ENCODE data around the gene RRN3. TPM values are rescaled to one million over a fixed set of nuclear protein-coding genes. Genes with fewer than 3 reads are reported as not detected.
"Not testable (repeated sequence)": the region's sequence is repeated elsewhere in the genome, so short reads cannot be mapped to it uniquely, and the experiment has no call there.

RRN3 gene
- total and polyA plus RNA-seq, 8 donors: 7.0 to 60.2 (median 14.2) TPM

DNA sequence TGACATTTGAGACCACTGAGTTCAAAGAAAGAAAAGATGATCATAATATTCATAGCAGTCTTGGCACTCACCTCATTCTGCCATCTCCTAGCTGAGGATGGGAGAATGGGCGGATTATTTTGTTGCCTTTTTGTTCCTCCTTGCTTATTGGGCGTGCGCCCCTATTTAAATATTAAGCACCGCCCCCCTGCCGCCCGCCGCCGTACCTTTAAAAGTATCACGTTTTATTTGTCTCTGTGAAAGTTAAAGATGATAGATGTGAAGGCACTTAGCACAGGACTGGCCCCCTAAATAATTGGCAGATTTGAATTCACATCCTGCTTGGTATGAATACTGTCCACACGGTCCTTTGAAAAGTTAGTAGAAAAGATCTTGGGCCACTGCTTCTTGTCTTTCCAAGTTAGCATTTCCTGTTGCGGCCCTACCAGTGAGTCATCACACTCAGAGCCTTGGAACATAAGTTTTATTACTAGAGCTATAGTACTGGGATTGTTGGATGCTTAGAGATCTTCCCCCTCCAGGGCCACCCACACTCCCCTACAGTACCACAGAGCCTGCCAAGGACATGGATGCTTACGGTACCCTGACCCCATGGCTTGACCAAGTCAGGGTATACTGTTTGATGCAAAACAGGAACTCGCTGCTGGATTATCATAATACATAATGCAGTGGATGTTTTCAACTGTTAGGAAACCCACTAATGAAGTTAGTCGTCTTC is 68.7 kb downstream of the RRN3 start:
- H3K4me3 ChIP-seq; H3K27me3 ChIP-seq; H3K9me3 ChIP-seq; intact Hi-C loops (cut with DNase I; ENCODE audit: low total_unique reads); DNase-seq: not testable (repeated sequence)
- peaks cover 0 to 27% (median 7%) of the 10 kb centered on the region in 4 donors for H3K4me1 ChIP-seq
- H3K36me3 ChIP-seq: peaks cover 63 to 99% (median 86%) of the 10 kb centered on the region in 4 donors
- WGBS, 5 donors: 73 to 83% (median 82%) methylated on average over 14 of the region's 14 CpGs
- peak in 1 of 3 donors; percentile 42 for TF ChIP-seq POLR2AphosphoS5 (IDR thresholded peaks at IDR 0.05)
- H3K27ac ChIP-seq: peak overlapping the region in 4 of 5 donors; percentile 59 to 76 (median 62)

DNA sequence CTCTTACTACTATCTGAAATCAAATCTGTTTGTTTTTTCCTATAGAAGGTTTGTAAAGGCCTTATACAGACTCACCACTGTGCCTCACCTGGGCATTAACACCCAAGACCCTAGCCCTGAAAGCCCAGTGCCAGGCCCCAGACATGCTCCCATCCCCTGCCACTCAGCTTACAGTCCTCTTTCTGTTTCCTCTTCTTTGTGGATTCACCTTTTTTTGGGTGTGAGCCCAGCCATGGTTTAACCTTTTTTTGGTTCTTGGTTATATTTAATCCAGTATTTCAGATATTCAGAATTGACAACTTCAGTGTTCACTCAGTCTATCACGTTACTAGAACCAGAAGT is 69.2 kb downstream of the RRN3 start:
- peaks cover 0 to 27% (median 7%) of the 10 kb centered on the region in 4 donors for H3K4me1 ChIP-seq

DNA sequence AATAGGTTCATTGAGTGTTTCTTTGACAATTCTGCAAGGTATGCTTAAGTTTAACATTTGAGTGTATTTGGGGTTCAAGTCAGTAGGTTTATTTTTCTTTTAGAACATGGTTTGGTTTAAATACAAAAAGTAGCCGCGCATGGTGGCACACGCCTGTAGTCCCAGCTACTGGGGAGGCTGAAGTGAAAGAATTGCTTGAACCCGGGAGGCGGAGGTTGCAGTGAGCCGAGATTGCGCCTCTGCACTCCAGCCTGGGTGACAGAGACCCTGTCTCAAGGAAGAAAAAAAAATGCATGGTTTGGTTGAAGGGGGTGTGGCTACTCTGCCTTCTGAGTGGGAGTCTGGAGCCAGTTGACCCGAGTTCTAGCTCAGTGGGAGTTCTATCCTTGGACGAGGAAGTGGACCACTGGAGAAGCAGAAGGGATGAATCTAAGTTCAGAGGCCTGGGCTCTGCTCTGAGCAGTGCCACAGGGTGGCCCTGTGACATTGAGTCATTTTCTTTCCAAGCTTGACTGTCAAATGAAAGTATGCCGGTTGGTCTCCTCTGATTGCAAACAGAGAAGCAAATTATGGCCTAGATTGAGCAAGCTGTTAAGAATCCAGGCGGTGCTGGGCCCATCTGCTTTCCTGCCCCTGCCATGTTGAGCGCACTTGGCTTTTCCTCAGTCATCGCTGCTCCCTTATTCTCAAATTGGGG is 70.5 kb downstream of the RRN3 start:
- H3K9me3 ChIP-seq; H3K27me3 ChIP-seq; intact Hi-C loops (cut with DNase I; ENCODE audit: low total_unique reads); H3K27ac ChIP-seq; DNase-seq; H3K4me3 ChIP-seq: not testable (repeated sequence)
- peaks cover 0 to 23% (median 4%) of the 10 kb centered on the region in 4 donors for H3K4me1 ChIP-seq
- 87 to 91% (median 89%) methylated on average over 13 of the region's 13 CpGs for WGBS, 5 donors
- H3K36me3 ChIP-seq: peaks cover 58 to 98% (median 86%) of the 10 kb centered on the region in 4 donors

More for the DNA sequence above, 69.2 kb downstream of the RRN3 start:
- H3K9me3 ChIP-seq; H3K4me3 ChIP-seq; DNase-seq; H3K27me3 ChIP-seq; intact Hi-C loops (cut with DNase I; ENCODE audit: low total_unique reads): not testable (repeated sequence)
- H3K27ac ChIP-seq: peak overlapping the region in 4 of 5 donors; percentile 59 to 76 (median 62)
- H3K36me3 ChIP-seq: peaks cover 60 to 99% (median 87%) of the 10 kb centered on the region in 4 donors
- WGBS, 5 donors: 75 to 88% (median 83%) methylated on average over 1 of the region's 1 CpG

DNA sequence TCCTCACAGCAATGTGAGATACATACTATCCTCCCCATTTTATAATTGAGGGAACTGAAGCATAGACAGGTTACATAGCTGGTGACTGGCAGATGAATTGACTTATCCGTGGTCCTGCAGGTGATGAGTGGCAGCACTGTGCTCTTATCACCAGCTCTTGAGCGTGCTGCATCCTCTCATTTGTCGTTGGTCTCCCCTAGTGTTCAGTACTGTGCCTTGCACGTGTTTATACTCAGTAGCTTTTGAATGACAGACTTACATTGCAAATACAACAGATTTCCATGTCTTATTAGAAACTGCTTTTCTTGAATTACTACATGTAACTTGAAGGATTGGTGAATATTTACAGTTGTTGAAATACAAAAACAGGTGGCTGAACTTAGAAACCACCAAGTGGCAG is 71.9 kb downstream of the RRN3 start:
- peak in 1 of 2 donors; percentile 52 for DNase-seq

DNA sequence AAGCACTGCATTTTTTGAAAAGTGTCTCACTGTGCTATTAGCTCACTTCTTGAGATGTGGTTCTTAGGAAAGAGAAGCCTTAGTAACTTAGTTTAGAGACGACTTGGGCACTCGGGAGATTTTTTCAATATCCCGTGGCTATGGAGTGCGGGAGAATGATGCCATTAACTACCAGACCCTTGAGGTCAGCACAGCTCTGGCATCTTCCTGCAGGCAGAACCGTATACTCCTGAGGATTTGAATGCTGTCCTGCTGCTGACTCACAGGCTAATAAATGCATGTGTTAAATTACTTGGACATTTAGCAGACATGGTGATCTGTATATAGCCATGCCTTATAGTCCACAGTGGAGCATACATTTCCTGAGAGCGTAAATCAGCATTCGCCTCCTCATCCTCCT is 72.6 kb downstream of the RRN3 start:
- peaks cover 57 to 96% (median 89%) of the 10 kb centered on the region in 4 donors for H3K36me3 ChIP-seq
- H3K4me1 ChIP-seq: peaks cover 7 to 28% (median 11%) of the 10 kb centered on the region in 4 donors
- H3K27ac ChIP-seq; intact Hi-C loops (cut with DNase I; ENCODE audit: low total_unique reads); DNase-seq; H3K27me3 ChIP-seq; H3K4me3 ChIP-seq; H3K9me3 ChIP-seq: not testable (repeated sequence)
- peak in 1 of 3 donors; percentile 28 for TF ChIP-seq POLR2AphosphoS5 (IDR thresholded peaks at IDR 0.05)
- 79 to 87% (median 83%) methylated on average over 7 of the region's 7 CpGs for WGBS, 5 donors

More for the DNA sequence above, 71.9 kb downstream of the RRN3 start:
- Histone ChIP-seq H3K4me1 (peaks cover 2 to 20% (median 5%) of the 10 kb centered on the region in 4 donors), H3K36me3 (peaks cover 54 to 97% (median 88%) of the 10 kb centered on the region in 4 donors)
- intact Hi-C loops (cut with DNase I; ENCODE audit: low total_unique reads); H3K9me3 ChIP-seq; H3K27ac ChIP-seq; H3K27me3 ChIP-seq; H3K4me3 ChIP-seq: not testable (repeated sequence)
- 10 to 27% (median 16%) methylated on average over 4 of the region's 4 CpGs for WGBS, 5 donors
- peak in 3 of 7 experiments; percentile 12 to 27 (median 23) for TF ChIP-seq CTCF (IDR thresholded peaks at IDR 0.05)

GRCh38 chr16:15016951-15017580 is 77.0 kb downstream of the RRN3 start:
- peak; percentile 22 to 48 for DNase-seq
- peak in 1 of 3 donors; percentile 84 for TF ChIP-seq POLR2AphosphoS5 (IDR thresholded peaks at IDR 0.05)
- H3K4me3 ChIP-seq; intact Hi-C loops (cut with DNase I; ENCODE audit: low total_unique reads); H3K27me3 ChIP-seq; H3K9me3 ChIP-seq: not testable (repeated sequence)
- Histone ChIP-seq H3K27ac (peak overlapping the region in 4 of 5 donors; percentile 33 to 57 (median 40)), H3K4me1 (peaks cover 8 to 35% (median 17%) of the 10 kb centered on the region in 4 donors), H3K36me3 (peaks cover 35 to 79% (median 63%) of the 10 kb centered on the region in 4 donors)
- WGBS, 5 donors: 6 to 21% (median 11%) methylated on average over 4 of the region's 4 CpGs

GRCh38 chr16:15016354-15016753 is 77.7 kb downstream of the RRN3 start:
- H3K4me3 ChIP-seq; DNase-seq; H3K9me3 ChIP-seq; intact Hi-C loops (cut with DNase I; ENCODE audit: low total_unique reads); H3K27me3 ChIP-seq: not testable (repeated sequence)
- peak overlapping the region in 4 of 5 donors; percentile 33 to 57 (median 40) for H3K27ac ChIP-seq
- 59 to 80% (median 70%) methylated on average over 4 of the region's 4 CpGs for WGBS, 5 donors
- peaks cover 35 to 80% (median 61%) of the 10 kb centered on the region in 4 donors for H3K36me3 ChIP-seq
- peaks cover 8 to 35% (median 17%) of the 10 kb centered on the region in 4 donors for H3K4me1 ChIP-seq

DNA sequence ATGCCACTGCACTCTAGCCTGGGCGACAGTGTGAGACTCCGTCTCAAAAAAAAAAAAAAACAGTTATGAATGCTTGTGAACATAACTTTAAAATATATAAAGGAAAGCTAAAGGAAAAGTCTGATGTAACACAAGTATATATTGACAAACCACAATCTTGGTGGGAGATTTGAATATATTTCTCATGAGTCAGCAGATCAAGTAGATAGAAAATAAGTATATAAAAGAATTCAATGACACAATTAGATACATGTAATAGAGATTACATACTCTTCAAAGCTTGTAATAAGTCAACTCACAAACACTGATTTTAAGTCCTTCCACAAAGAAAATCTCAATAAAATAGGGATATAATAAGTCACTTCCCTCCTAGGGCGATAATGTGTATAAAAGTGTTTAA is 78.4 kb downstream of the RRN3 start:
- intact Hi-C loops (cut with DNase I; ENCODE audit: low total_unique reads): not testable (repeated sequence)
- WGBS, 5 donors: 90 to 100% (median 98%) methylated on average over 3 of the region's 3 CpGs

DNA sequence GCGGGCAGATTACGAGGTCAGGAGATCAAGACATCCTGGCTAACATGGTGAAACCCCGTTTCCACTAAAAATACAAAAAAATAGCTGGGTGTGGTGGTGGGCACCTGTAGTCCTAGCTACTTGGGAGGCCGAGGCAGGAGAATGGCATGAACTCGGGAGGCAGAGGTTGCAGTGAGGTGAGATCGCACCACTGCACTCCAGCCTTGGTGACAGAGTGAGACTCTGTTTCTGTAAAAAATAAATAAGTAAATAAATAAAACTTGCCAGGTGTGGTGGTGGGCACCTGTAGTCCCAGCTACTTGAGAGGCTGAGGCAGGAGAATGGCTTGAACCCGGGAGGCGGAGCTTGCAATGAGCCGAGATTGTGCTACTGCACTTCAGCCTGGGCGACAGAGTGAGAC is 81.1 kb downstream of the RRN3 start:
- H3K4me3 ChIP-seq; H3K9me3 ChIP-seq; H3K27ac ChIP-seq; intact Hi-C loops (cut with DNase I; ENCODE audit: low total_unique reads); DNase-seq; H3K27me3 ChIP-seq: not testable (repeated sequence)
- WGBS, 5 donors: 94 to 98% (median 97%) methylated on average over 10 of the region's 10 CpGs
- H3K4me1 ChIP-seq: peaks cover 8 to 35% (median 17%) of the 10 kb centered on the region in 4 donors
- H3K36me3 ChIP-seq: peaks cover 23 to 76% (median 57%) of the 10 kb centered on the region in 4 donors

More for the DNA sequence above, 78.4 kb downstream of the RRN3 start:
- Histone ChIP-seq H3K27ac (peak overlapping the region in 1 of 5 donors; percentile 33), H3K36me3 (peaks cover 32 to 80% (median 61%) of the 10 kb centered on the region in 4 donors), H3K4me1 (peaks cover 8 to 35% (median 17%) of the 10 kb centered on the region in 4 donors)
- H3K4me3 ChIP-seq, H3K9me3 ChIP-seq, DNase-seq, H3K27me3 ChIP-seq: not testable (repeated sequence)

Measured in stomach (tissue), 9 donors.